ENCODE data around the gene NAT10. TPM values are rescaled to one million over a fixed set of nuclear protein-coding genes. Genes with fewer than 3 reads are reported as not detected.

NAT10 gene
- total RNA-seq, 4 donors from 2014 or later = 19.9 to 27.2 (median 20.6) TPM

GRCh38 chr11:34181251-34181650, 75.8 kb downstream of the NAT10 start:
- no peaks in the 10 kb centered on the region for H3K9me3 ChIP-seq
- DNase-seq (ENCODE audit: extremely low spot score) = no peak
- 88% methylated on average over 3 of the region's 5 CpGs for WGBS
- no peak overlapping the region for H3K27ac ChIP-seq (replicated peaks in 1 of 4)
- no peak for TF ChIP-seq POLR2AphosphoS5 (IDR thresholded peaks at IDR 0.05)
- TF ChIP-seq POLR2A (IDR thresholded peaks at IDR 0.05; ENCODE audit: low read depth) = no peak
- TF ChIP-seq EP300 (IDR thresholded peaks at IDR 0.05) = no peak
- TF ChIP-seq, protein P1, sequence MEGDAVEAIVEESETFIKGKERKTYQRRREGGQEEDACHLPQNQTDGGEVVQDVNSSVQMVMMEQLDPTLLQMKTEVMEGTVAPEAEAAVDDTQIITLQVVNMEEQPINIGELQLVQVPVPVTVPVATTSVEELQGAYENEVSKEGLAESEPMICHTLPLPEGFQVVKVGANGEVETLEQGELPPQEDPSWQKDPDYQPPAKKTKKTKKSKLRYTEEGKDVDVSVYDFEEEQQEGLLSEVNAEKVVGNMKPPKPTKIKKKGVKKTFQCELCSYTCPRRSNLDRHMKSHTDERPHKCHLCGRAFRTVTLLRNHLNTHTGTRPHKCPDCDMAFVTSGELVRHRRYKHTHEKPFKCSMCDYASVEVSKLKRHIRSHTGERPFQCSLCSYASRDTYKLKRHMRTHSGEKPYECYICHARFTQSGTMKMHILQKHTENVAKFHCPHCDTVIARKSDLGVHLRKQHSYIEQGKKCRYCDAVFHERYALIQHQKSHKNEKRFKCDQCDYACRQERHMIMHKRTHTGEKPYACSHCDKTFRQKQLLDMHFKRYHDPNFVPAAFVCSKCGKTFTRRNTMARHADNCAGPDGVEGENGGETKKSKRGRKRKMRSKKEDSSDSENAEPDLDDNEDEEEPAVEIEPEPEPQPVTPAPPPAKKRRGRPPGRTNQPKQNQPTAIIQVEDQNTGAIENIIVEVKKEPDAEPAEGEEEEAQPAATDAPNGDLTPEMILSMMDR (IDR thresholded peaks at IDR 0.05) = no peak
- H3K4me3 ChIP-seq = no peak overlapping the region
- H3K36me3 ChIP-seq = no peaks in the 10 kb centered on the region
- intact Hi-C loops (cut with DNase I) = no loop called here
- H3K4me1 ChIP-seq = peaks cover 0 to 4% (median 2%) of the 10 kb centered on the region in 4 donors
- no peaks in the 10 kb centered on the region for H3K27me3 ChIP-seq

- intact Hi-C loops (cut with DNase I) = no loop called here
- TF ChIP-seq POLR2A (IDR thresholded peaks at IDR 0.05; ENCODE audit: low read depth) = no peak
- no peak for TF ChIP-seq POLR2AphosphoS5 (IDR thresholded peaks at IDR 0.05)
- no peak for TF ChIP-seq EP300 (IDR thresholded peaks at IDR 0.05)
- TF ChIP-seq, protein P1 (IDR thresholded peaks at IDR 0.05) = no peak
- no peak for DNase-seq (ENCODE audit: extremely low spot score)
- WGBS = 93% methylated on average over 7 of the region's 8 CpGs
- Histone ChIP-seq H3K4me3 (no peak overlapping the region), H3K27me3 (no peaks in the 10 kb centered on the region), H3K4me1 (peaks cover 0 to 8% (median 6%) of the 10 kb centered on the region in 4 donors), H3K27ac (replicated peaks in 1 of 4) (no peak overlapping the region), H3K36me3 (no peaks in the 10 kb centered on the region), H3K9me3 (no peaks in the 10 kb centered on the region)
Measured at GRCh38 chr11:34181856-34182405, 76.5 kb downstream of the NAT10 start.

GRCh38 chr11:34182425-34182824, 77.0 kb downstream of the NAT10 start:
- Histone ChIP-seq H3K4me3 (no peak overlapping the region), H3K4me1 (peaks cover 0 to 8% (median 6%) of the 10 kb centered on the region in 4 donors), H3K9me3 (no peaks in the 10 kb centered on the region), H3K27me3 (no peaks in the 10 kb centered on the region), H3K27ac (replicated peaks in 1 of 4) (no peak overlapping the region), H3K36me3 (no peaks in the 10 kb centered on the region)
- 100% methylated on average over 2 of the region's 2 CpGs for WGBS
- TF ChIP-seq POLR2A (IDR thresholded peaks at IDR 0.05; ENCODE audit: low read depth) (no peak), EP300 (IDR thresholded peaks at IDR 0.05) (no peak), POLR2AphosphoS5 (IDR thresholded peaks at IDR 0.05) (no peak)
- TF ChIP-seq, protein P1 (IDR thresholded peaks at IDR 0.05) = no peak
- intact Hi-C loops (cut with DNase I) = no loop called here
- no peak for DNase-seq (ENCODE audit: extremely low spot score)

DNA sequence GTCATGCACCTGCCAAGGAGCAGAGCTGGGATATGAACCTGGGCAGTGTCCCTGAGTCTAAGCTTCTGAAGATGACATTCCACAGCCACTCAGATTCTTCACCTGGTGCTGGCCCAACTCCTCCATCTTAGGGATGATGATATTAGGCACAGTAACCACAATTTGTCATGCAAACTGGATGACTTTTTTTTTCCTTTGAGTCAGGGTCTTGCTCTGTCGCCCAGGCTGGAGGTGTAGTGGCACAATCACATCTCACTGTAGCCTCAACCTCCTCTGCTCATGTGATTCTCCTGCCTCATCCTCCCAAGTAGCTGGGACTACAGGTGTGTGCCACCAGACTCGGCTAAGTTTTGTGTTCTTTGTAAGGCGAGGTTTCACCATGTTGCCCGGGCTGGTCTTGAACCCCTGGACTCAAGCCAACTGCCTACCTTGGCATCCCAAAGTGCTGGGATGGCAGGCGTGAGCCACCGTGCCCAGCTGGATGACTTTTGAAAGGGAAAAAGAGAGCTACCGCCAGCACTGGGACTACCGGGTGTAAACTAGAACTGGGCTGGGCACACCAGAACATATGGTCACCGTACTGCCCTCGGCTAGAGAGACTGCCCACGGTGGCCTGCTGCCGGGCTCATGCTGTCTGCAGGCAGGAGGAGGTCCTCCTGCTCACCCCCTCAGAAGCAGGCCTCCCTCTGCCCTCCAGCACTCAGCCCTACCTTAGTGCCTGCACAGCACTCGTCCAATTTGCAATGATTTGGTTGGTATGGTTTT, 77.7 kb downstream of the NAT10 start:
- no peak for DNase-seq (ENCODE audit: extremely low spot score)
- H3K27me3 ChIP-seq = no peaks in the 10 kb centered on the region
- 94% methylated on average over 13 of the region's 13 CpGs for WGBS
- H3K27ac ChIP-seq (replicated peaks in 1 of 4) = no peak overlapping the region
- H3K4me1 ChIP-seq = peaks cover 0 to 8% (median 6%) of the 10 kb centered on the region in 4 donors
- intact Hi-C loops (cut with DNase I) = no loop called here
- no peak overlapping the region for H3K4me3 ChIP-seq
- no peaks in the 10 kb centered on the region for H3K36me3 ChIP-seq
- TF ChIP-seq POLR2A (IDR thresholded peaks at IDR 0.05; ENCODE audit: low read depth) = no peak
- no peak for TF ChIP-seq POLR2AphosphoS5 (IDR thresholded peaks at IDR 0.05)
- TF ChIP-seq, protein P1 (IDR thresholded peaks at IDR 0.05) = no peak
- no peak for TF ChIP-seq EP300 (IDR thresholded peaks at IDR 0.05)
- no peaks in the 10 kb centered on the region for H3K9me3 ChIP-seq

Measured in esophagus muscularis mucosa (tissue), 4 donors.